DMS114 treated with DMSO at 0.1 percent for 48 hours (cell line): ENCODE data around the gene PRDX1.
"Not testable (repeated sequence)": the region's sequence is repeated elsewhere in the genome, so short reads cannot be mapped to it uniquely, and the experiment has no call there.

Experiments
- DNase-seq: peaks from one replicate; lab custom pipeline; 2025; ENCODE audit not compliant: unreplicated experiment; lab: John Stamatoyannopoulos, UW

PRDX1 gene

DNA sequence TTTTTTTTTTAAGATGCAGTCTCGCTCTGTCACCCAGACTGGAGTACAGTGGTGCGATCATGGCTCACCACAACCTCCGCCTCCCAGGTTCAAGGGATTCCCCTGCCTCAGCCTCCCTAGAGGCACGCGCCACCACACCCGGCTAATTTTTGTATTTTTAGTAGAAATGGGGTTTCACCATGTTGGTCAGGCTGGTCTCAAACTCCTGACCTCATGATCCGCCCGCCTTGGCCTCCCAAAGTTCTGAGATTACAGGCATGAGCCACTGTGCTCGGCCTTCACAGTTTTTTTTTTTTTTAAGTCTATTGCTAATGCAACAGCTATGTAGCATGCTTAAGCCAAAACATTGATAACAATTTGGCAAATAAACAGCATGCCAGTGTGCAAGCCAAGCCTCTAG, 54.3 kb downstream of the PRDX1 start:
- not testable (repeated sequence) for DNase-seq

- DNase-seq: no peak
Observed at GRCh38 chr1:45465277-45465676, 56.4 kb downstream of the PRDX1 start.
